ENCODE measurements around the gene MPHOSPH9.

GRCh38 chr12:123120452-123121166, 112.3 kb downstream of the MPHOSPH9 start:
- TF ChIP-seq CTCF (IDR thresholded peaks at IDR 0.05) (no peak), POLR2A (IDR thresholded peaks at IDR 0.05) (no peak)

Data from uterus (tissue), 2 donors.